ENCODE measurements around the gene UNC5C. TPM values are rescaled to one million over a fixed set of nuclear protein-coding genes. Genes with fewer than 3 reads are reported as not detected.

Gene UNC5C
- total RNA-seq, 1 donor from 2014 or later = 43.8 TPM

DNA sequence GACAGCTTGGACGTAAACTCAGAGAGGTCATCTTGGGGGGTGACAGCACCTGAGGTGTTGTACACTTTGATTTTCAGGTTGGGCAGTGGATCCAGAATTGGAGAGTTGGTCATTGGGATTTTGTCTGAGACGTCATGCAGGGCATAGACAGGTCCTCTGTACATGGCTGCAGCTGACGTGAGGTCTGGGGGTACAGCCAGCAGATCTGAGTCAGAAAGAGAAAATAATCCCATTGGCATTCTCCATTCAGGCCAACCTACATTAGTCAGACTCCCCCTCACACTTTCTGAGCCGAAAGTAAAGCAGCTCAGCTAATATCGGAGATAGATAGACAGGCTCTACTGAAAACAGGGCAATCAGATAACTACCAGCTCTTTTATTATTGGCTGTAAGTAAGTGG lies 329.7 kb downstream of the UNC5C start:
- Mint-ChIP-seq H3K27ac (peak overlapping the region; percentile 38), H3K4me3 (ENCODE audit: low read depth) (no peak overlapping the region), H3K36me3 (ENCODE audit: insufficient read depth) (peaks cover 33% of the 10 kb centered on the region), H3K4me1 (ENCODE audit: low read depth) (peaks cover 52% of the 10 kb centered on the region), H3K9me3 (ENCODE audit: low read depth) (peaks cover 8% of the 10 kb centered on the region), H3K27me3 (no peaks in the 10 kb centered on the region)
- TF ChIP-seq, protein P1, sequence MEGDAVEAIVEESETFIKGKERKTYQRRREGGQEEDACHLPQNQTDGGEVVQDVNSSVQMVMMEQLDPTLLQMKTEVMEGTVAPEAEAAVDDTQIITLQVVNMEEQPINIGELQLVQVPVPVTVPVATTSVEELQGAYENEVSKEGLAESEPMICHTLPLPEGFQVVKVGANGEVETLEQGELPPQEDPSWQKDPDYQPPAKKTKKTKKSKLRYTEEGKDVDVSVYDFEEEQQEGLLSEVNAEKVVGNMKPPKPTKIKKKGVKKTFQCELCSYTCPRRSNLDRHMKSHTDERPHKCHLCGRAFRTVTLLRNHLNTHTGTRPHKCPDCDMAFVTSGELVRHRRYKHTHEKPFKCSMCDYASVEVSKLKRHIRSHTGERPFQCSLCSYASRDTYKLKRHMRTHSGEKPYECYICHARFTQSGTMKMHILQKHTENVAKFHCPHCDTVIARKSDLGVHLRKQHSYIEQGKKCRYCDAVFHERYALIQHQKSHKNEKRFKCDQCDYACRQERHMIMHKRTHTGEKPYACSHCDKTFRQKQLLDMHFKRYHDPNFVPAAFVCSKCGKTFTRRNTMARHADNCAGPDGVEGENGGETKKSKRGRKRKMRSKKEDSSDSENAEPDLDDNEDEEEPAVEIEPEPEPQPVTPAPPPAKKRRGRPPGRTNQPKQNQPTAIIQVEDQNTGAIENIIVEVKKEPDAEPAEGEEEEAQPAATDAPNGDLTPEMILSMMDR (IDR thresholded peaks at IDR 0.05; ENCODE audit: unreplicated experiment) = no peak
- DNase-seq (ENCODE audit: low spot score, unreplicated experiment) = no peak

DNA sequence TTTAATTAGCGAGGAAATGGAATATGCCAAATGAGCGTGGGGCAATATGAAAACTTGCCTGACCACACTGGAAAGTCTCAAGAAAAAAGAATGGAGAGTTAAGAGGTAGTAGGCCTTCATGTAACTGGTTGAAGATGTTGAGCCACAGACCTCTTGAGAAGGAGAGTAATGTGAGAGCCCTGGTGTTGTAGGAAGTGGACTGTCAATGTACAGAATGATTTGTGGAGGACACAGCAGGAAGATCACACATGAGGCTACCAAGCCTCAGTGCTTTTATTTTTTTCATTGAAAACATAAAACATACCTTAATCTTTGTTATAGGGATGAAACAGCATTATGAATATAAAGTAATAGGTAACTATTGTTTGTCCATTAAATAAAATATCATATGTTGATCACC lies 331.6 kb downstream of the UNC5C start:
- no peak overlapping the region for H3K4me3 Mint-ChIP-seq (ENCODE audit: low read depth)
- H3K27me3 Mint-ChIP-seq = no peaks in the 10 kb centered on the region
- no peak for DNase-seq (ENCODE audit: low spot score, unreplicated experiment)
- peaks cover 54% of the 10 kb centered on the region for H3K4me1 Mint-ChIP-seq (ENCODE audit: low read depth)
- H3K9me3 Mint-ChIP-seq (ENCODE audit: low read depth) = peaks cover 8% of the 10 kb centered on the region
- TF ChIP-seq, protein P1 (IDR thresholded peaks at IDR 0.05; ENCODE audit: unreplicated experiment) = no peak
- H3K36me3 Mint-ChIP-seq (ENCODE audit: insufficient read depth) = peaks cover 37% of the 10 kb centered on the region
- H3K27ac Mint-ChIP-seq = peak overlapping the region; percentile 15

DNA sequence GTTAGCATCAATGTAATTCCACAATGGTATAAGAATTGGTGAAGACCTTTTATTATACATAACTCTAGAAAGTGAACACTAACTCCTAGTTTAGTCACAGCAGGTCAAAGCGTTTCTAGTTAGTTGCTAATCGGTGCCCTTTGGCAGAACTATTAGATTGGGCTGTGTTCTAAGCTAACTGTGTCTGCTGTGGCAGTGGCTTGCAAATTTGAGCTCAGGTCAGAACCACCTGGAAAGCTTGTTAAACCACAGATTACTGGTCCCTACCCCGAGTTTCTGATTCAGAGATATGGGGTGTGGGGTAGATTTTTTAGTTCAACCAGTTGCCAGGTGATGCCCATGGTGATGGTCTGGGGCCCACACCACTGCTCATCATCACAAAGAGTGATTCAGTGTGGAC lies 332.1 kb downstream of the UNC5C start:
- peaks cover 37% of the 10 kb centered on the region for H3K36me3 Mint-ChIP-seq (ENCODE audit: insufficient read depth)
- peaks cover 52% of the 10 kb centered on the region for H3K4me1 Mint-ChIP-seq (ENCODE audit: low read depth)
- H3K9me3 Mint-ChIP-seq (ENCODE audit: low read depth) = peaks cover 8% of the 10 kb centered on the region
- H3K4me3 Mint-ChIP-seq (ENCODE audit: low read depth) = no peak overlapping the region
- no peak overlapping the region for H3K27ac Mint-ChIP-seq
- no peak for DNase-seq (ENCODE audit: low spot score, unreplicated experiment)
- H3K27me3 Mint-ChIP-seq = no peaks in the 10 kb centered on the region
- TF ChIP-seq, protein P1 (IDR thresholded peaks at IDR 0.05; ENCODE audit: unreplicated experiment) = no peak

DNA sequence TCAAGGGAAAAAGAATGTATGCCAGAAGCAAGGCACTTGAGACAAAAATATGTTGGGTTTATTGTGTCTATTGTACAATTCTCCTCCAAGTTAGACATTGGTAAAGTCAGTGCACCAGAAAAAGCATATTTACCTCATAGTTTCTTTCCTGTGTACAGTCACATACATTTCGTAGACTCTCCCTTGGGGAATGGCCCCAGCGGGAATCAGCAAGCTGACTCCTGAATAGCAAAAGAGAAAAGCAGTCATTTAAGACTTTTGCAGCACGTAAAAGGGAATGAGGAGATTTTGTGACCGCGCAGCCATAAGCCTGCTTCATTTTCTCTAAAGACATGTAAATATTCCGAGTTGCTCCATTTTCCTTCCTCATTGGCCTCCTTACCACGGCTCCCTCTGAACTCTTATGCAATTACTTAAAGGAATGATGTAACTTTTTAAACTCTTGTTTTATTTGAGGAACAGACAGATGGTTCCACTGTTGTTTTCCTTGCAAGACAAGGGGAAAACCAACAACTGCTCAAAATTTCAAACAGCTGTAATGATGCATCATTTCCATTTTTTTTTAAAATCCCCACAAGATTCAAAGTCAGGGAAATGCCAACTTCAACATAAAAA lies 332.7 kb downstream of the UNC5C start:
- Mint-ChIP-seq H3K4me3 (ENCODE audit: low read depth) (no peak overlapping the region), H3K36me3 (ENCODE audit: insufficient read depth) (peaks cover 37% of the 10 kb centered on the region), H3K4me1 (ENCODE audit: low read depth) (peaks cover 51% of the 10 kb centered on the region), H3K27me3 (no peaks in the 10 kb centered on the region), H3K27ac (no peak overlapping the region), H3K9me3 (ENCODE audit: low read depth) (peaks cover 8% of the 10 kb centered on the region)
- no peak for DNase-seq (ENCODE audit: low spot score, unreplicated experiment)
- TF ChIP-seq, protein P1 (IDR thresholded peaks at IDR 0.05; ENCODE audit: unreplicated experiment) = no peak

DNA sequence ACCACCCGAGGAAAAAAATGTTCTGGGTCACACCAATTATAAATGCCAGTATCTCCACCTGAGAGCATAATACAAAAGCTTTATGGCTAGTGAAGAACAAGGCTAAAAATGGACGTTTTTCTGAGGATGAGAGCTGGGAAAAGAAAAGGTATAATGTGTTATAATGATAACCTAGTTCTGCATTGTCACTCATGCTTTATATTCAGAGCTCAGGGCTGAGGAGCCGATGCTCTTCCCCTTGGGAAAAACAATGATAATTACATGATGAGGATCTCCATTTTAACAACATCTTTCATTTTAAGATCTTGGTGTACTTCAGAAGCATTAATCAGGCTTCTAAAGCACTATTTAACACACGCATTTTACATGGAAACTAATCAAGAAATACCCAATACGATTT lies 333.7 kb downstream of the UNC5C start:
- peaks cover 8% of the 10 kb centered on the region for H3K9me3 Mint-ChIP-seq (ENCODE audit: low read depth)
- no peak for DNase-seq (ENCODE audit: low spot score, unreplicated experiment)
- peaks cover 46% of the 10 kb centered on the region for H3K4me1 Mint-ChIP-seq (ENCODE audit: low read depth)
- no peaks in the 10 kb centered on the region for H3K27me3 Mint-ChIP-seq
- peaks cover 37% of the 10 kb centered on the region for H3K36me3 Mint-ChIP-seq (ENCODE audit: insufficient read depth)
- TF ChIP-seq, protein P1 (IDR thresholded peaks at IDR 0.05; ENCODE audit: unreplicated experiment) = no peak
- H3K27ac Mint-ChIP-seq = no peak overlapping the region
- no peak overlapping the region for H3K4me3 Mint-ChIP-seq (ENCODE audit: low read depth)

Measured in progenitor cell of endocrine pancreas (in vitro differentiated cells).